ENCODE data around the gene VPS37B. TPM values are rescaled to one million over a fixed set of nuclear protein-coding genes. Genes with fewer than 3 reads are reported as not detected.

VPS37B gene
- total and polyA plus RNA-seq, 10 of the 15 experiments (the other 5 are each of a cell fraction or from before 2014, with no cell fraction given), result 0.66 to 68.6 (median 39.6) TPM

GRCh38 chr12:122937622-122938091 lies 41.7 kb upstream of the VPS37B start:
- SMC1A ChIA-PET (ENCODE audit: uncharacterized antibody, unreplicated experiment), result interaction anchor here (0.5 to 1.4 kb wide), 3 partner anchors 11 to 47 kb away, joined by 3 to 4 read pairs (median 3); no protein-coding TSS in a partner anchor
- POLR2A ChIA-PET, result no interaction called here
- no peaks in the 10 kb centered on the region for H4K20me1 ChIP-seq (ENCODE audit: control insufficient read depth, insufficient read depth)
- peak; percentile 56 for ATAC-seq
- peak; percentile 60; the same call in 1 of the 2 replicates for TF ChIP-seq EED (IDR thresholded peaks at IDR 0.05; ENCODE audit: low read depth)
- no peak for TF ChIP-seq IKZF1 (conservative IDR thresholded peaks at IDR 0.05)
- 0 out of 4 replicates have a peak, but pooled peaks of 1 of the 2 experiments have one; percentile 19 for TF ChIP-seq SRF (IDR thresholded peaks at IDR 0.05; ENCODE audit: low read depth in 2 of 2, low read length in 2 of 2)
- TF ChIP-seq ZNF207 (IDR thresholded peaks at IDR 0.05; ENCODE audit: borderline replicate concordance), result no peak
- 0 out of 2 replicates have a peak, but pooled peaks have one; percentile 44 for TF ChIP-seq MEF2A (IDR thresholded peaks at IDR 0.05; ENCODE audit: insufficient read depth, low read depth, low read length)
- TF ChIP-seq TCF7 (IDR thresholded peaks at IDR 0.05; ENCODE audit: borderline replicate concordance), result no peak
- TF ChIP-seq SMARCA5 (IDR thresholded peaks at IDR 0.05), result peak; percentile 83; the same call in 1 of the 2 replicates
- TF ChIP-seq CEBPZ (IDR thresholded peaks at IDR 0.05; ENCODE audit: low read depth, low read length), result 0 out of 2 replicates have a peak, but pooled peaks have one; percentile 17
- 0 out of 2 replicates have a peak overlapping the region, but pooled peaks have one; percentile 20 for H3K4me2 ChIP-seq (ENCODE audit: control insufficient read depth, insufficient read depth)
- CTCF ChIA-PET, result interaction anchor here (0.8 kb wide), 1 partner anchor 144 kb away, joined by 3 read pairs; no protein-coding TSS in a partner anchor
- in situ Hi-C loops (cut with MboI) (no loop called here), intact Hi-C loops (cut with micrococcal nuclease; ENCODE audit: unreplicated experiment) (loop anchor here (2.0 kb wide), 1 partner anchor 39 kb away; no protein-coding TSS in a partner anchor)
- BruUV-seq (replicated peaks), result no TSS peak
- no peaks in the 10 kb centered on the region for H3K79me2 ChIP-seq (ENCODE audit: control insufficient read depth, insufficient read depth, low read length)
- H2AFZ ChIP-seq (ENCODE audit: control insufficient read depth, low read depth, low read length), result no peak overlapping the region
- no peak overlapping the region for H3K27ac ChIP-seq (ENCODE audit: control insufficient read depth, insufficient read depth)
- RAD21 ChIA-PET (ENCODE audit: unreplicated experiment), result interaction anchor here (1.4 kb wide), 1 partner anchor 49 kb away, joined by 3 read pairs; no protein-coding TSS in a partner anchor
- H3K36me3 ChIP-seq (ENCODE audit: control insufficient read depth in 2 of 2, insufficient read depth in 2 of 2, low read length in 1 of 2), result no peaks in the 10 kb centered on the region
- no peaks in the 10 kb centered on the region for H3K9me3 ChIP-seq (replicated peaks; ENCODE audit: control insufficient read depth, insufficient read depth, low read length)
- no peak for DNase-seq (ENCODE audit: low read depth, low spot score)
- peaks cover 38% of the 10 kb centered on the region for H3K4me1 ChIP-seq (ENCODE audit: control insufficient read depth, insufficient read depth, low read length)
- H3K4me3 ChIP-seq, result no peak overlapping the region
- no peaks in the 10 kb centered on the region for H3K27me3 ChIP-seq (replicated peaks in 1 of 2; ENCODE audit: control insufficient read depth in 2 of 2, insufficient read depth in 2 of 2, low read length in 1 of 2)
- no peak overlapping the region for H3K9ac ChIP-seq (ENCODE audit: control insufficient read depth, insufficient read depth, low read length)
- FAIRE-seq, result peak; percentile 91
- 40% methylated on average over 3 of the region's 3 CpGs for WGBS (ENCODE audit: insufficient coverage, insufficient replicate concordance, low lambda C conversion rate, missing lambda C conversion rate)

Measured in GM12878 (cell line).